Neural cell (in vitro differentiated cells): ENCODE results near the gene GRN. TPM values are rescaled to one million over a fixed set of nuclear protein-coding genes. Genes with fewer than 3 reads are reported as not detected.

Source experiments
- H2AFZ ChIP-seq: fragments of 200-600, 300-800 bp; sonication (generic), shearing (Covaris generic); 2 replicates; pipeline ENCODE4 v1.6.0; 2014; ENCODE audit warnings: low read depth, mild to moderate bottlenecking, antibody characterized with exemption, low read length, moderate library complexity
- H3F3A ChIP-seq: fragments of 200-600 bp; shearing (Covaris generic); 2 replicates; pipeline ENCODE4 v1.6.1; 2016; ENCODE audit warnings: mild to moderate bottlenecking, moderate library complexity, mixed read lengths, antibody characterized with exemption, low read length; ENCODE audit not compliant: insufficient read depth, poor library complexity, severe bottlenecking
- H3K27ac ChIP-seq: fragments of 200-600, 300-800 bp; sonication (generic), shearing (Covaris generic); 2 replicates; pipeline ENCODE4 v1.5.1; 2014; ENCODE audit warnings: mild to moderate bottlenecking, low read length, moderate library complexity
- H3K27me3 ChIP-seq: fragments of 300-800, 200-600 bp; sonication (generic), shearing (Covaris generic); 2 replicates; pipeline ENCODE4 v1.6.0; 2014; ENCODE audit warnings: mild to moderate bottlenecking, low read depth, low read length, moderate library complexity; ENCODE audit not compliant: insufficient read depth
- H3K36me3 ChIP-seq: fragments of 300-800, 200-600 bp; sonication (generic), shearing (Covaris generic); 2 replicates; pipeline ENCODE4 v1.5.1; 2014; ENCODE audit warnings: mild to moderate bottlenecking, antibody characterized with exemption, low read length, moderate library complexity; ENCODE audit not compliant: insufficient read depth
- H3K4me2 ChIP-seq: fragments of 300-800, 200-600 bp; sonication (generic), shearing (Covaris generic); 2 replicates; pipeline ENCODE4 v1.6.0; 2014; ENCODE audit warnings: mild to moderate bottlenecking, low read length
- H3K4me3 ChIP-seq: fragments of 300-800, 200-600 bp; sonication (generic), shearing (Covaris generic); 2 replicates; pipeline ENCODE4 v1.5.1; 2014; ENCODE audit warnings: mild to moderate bottlenecking, low read length, moderate library complexity
- H3K79me2 ChIP-seq: fragments of 200-600 bp; shearing (Covaris generic); replicated peaks from 2 replicates; pipeline ENCODE4 v1.6.0; 2014; ENCODE audit warnings: mild to moderate bottlenecking, low read length, moderate library complexity; ENCODE audit not compliant: insufficient read depth
- H3K9ac ChIP-seq: fragments of 300-800, 200-600 bp; sonication (generic), shearing (Covaris generic); 2 replicates; pipeline ENCODE4 v1.6.1; 2016; ENCODE audit warnings: mild to moderate bottlenecking, low read length, mixed read lengths
- H3K9me2 ChIP-seq: fragments of 200-600 bp; shearing (Covaris generic); 2 replicates; pipeline ENCODE4 v1.6.1; 2016; ENCODE audit warnings: mild to moderate bottlenecking, low read length, mixed read lengths; ENCODE audit not compliant: insufficient read depth
- H3K9me3 ChIP-seq: fragments of 200-600, 300-800 bp; sonication (generic), shearing (Covaris generic); 2 replicates; pipeline ENCODE4 v1.6.1; 2016; ENCODE audit warnings: mild to moderate bottlenecking, mixed run types, low read length, moderate library complexity, mixed read lengths
- H4K20me1 ChIP-seq: fragments of 200-600 bp; shearing (Covaris generic); 2 replicates; pipeline ENCODE4 v1.6.1; 2016; ENCODE audit warnings: mild to moderate bottlenecking, mixed run types; ENCODE audit not compliant: insufficient read depth
- EP300 ChIP-seq: fragments of 450-650 bp; conservative IDR thresholded peaks from 2 replicates; pipeline ENCODE4 v1.6.1; 2014; ENCODE audit warnings: antibody characterized with exemption, mild to moderate bottlenecking, moderate library complexity; ENCODE audit not compliant: poor library complexity, severe bottlenecking
- EZH2 ChIP-seq: fragments of 200-600, 300-800 bp; shearing (Covaris generic), sonication (generic); IDR thresholded peaks from 2 replicates; pipeline ENCODE4 v1.6.1; 2014; ENCODE audit warnings: antibody characterized with exemption, low read length, borderline replicate concordance, mild to moderate bottlenecking; ENCODE audit not compliant: insufficient read depth, poor library complexity, severe bottlenecking
- MXI1 ChIP-seq: fragments of 450-650 bp; conservative IDR thresholded peaks from 2 replicates; pipeline ENCODE4 v1.6.1; 2014; ENCODE audit warnings: antibody characterized with exemption, mild to moderate bottlenecking; ENCODE audit not compliant: poor library complexity, severe bottlenecking
- POLR2AphosphoS5 ChIP-seq: IDR thresholded peaks from 2 replicates; pipeline ENCODE4 v1.6.1; 2012
- RAD21 ChIP-seq: fragments of 450-650 bp; conservative IDR thresholded peaks from 2 replicates; pipeline ENCODE4 v1.6.1; 2014; ENCODE audit warnings: antibody characterized with exemption, mild to moderate bottlenecking, moderate library complexity
- SMC3 ChIP-seq: fragments of 450-650 bp; conservative IDR thresholded peaks from 2 replicates; pipeline ENCODE4 v1.6.1; 2014; ENCODE audit warnings: antibody characterized with exemption, mild to moderate bottlenecking, moderate library complexity; ENCODE audit not compliant: poor library complexity
- TAF1 ChIP-seq: IDR thresholded peaks from 2 replicates; pipeline ENCODE4 v1.6.1; 2012; ENCODE audit warnings: low read depth
- polyA minus RNA-seq: library from RNA; depleted of rRNA, polyadenylated mRNA; stranded (reverse); fragments of >200 nt; gene quantifications from 2 replicates; pipeline ENCODE4 v1.2.3, GENCODE V29; 2014
- polyA plus RNA-seq: library from polyadenylated mRNA; depleted of rRNA; stranded (reverse); fragments of >200 nt; gene quantifications from 2 replicates; pipeline ENCODE4 v1.2.3, GENCODE V29; 2014
- TF ChIP-seq, protein P1 (sequence below): fragments of 450-650 bp; IDR thresholded peaks from 2 replicates; pipeline ENCODE4 v1.5.1; 2014; ENCODE audit warnings: antibody characterized with exemption, mild to moderate bottlenecking, moderate library complexity; ENCODE audit not compliant: poor library complexity, severe bottlenecking
- TF ChIP-seq, protein P2 (sequence below): IDR thresholded peaks from 2 replicates; pipeline ENCODE4 v1.6.1; 2012; ENCODE audit warnings: borderline replicate concordance

Gene GRN
- 18.9 and 21.8 TPM in 2 replicates for polyA plus RNA-seq
- 18.9 and 31.9 TPM in 2 replicates for polyA minus RNA-seq

DNA sequence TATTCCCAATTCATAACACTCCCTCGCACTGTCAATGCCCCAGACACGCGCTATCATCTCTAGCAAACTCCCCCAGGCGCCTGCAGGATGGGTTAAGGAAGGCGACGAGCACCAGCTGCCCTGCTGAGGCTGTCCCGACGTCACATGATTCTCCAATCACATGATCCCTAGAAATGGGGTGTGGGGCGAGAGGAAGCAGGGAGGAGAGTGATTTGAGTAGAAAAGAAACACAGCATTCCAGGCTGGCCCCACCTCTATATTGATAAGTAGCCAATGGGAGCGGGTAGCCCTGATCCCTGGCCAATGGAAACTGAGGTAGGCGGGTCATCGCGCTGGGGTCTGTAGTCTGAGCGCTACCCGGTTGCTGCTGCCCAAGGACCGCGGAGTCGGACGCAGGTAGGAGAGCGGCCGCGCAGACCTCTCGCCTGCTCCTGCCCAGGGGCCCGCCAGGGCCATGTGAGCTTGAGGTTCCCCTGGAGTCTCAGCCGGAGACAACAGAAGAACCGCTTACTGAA is at the start of gene GRN:
Gene GRN, plus strand, starts transcription at position 364 of the 515 bp plus-strand sequence. CDS start 3,863 bp downstream, outside the sequence.
- H3K27me3 ChIP-seq: no peaks in the 10 kb centered on the region
- peak within 1 kb of the TSS; percentile 63 for H3K27ac ChIP-seq
- peak within 1 kb of the TSS; percentile 85 for H3K4me3 ChIP-seq
- H3K4me2 ChIP-seq: peak within 1 kb of the TSS; percentile 82
- H4K20me1 ChIP-seq: no peaks in the 10 kb centered on the region
- peak within 1 kb of the TSS; percentile 61 for H2AFZ ChIP-seq
- H3K9me2 ChIP-seq: no peaks in the 10 kb centered on the region
- H3K79me2 ChIP-seq: no peaks in the 10 kb centered on the region
- H3F3A ChIP-seq: no peaks in the 10 kb centered on the region
- TF ChIP-seq EP300 (peak; percentile 69), RAD21 (no peak), POLR2AphosphoS5 (peak; percentile 72), EZH2 (no peak), MXI1 (peak; percentile 73), TAF1 (peak; percentile 20), SMC3 (no peak)
- TF ChIP-seq, protein P1, sequence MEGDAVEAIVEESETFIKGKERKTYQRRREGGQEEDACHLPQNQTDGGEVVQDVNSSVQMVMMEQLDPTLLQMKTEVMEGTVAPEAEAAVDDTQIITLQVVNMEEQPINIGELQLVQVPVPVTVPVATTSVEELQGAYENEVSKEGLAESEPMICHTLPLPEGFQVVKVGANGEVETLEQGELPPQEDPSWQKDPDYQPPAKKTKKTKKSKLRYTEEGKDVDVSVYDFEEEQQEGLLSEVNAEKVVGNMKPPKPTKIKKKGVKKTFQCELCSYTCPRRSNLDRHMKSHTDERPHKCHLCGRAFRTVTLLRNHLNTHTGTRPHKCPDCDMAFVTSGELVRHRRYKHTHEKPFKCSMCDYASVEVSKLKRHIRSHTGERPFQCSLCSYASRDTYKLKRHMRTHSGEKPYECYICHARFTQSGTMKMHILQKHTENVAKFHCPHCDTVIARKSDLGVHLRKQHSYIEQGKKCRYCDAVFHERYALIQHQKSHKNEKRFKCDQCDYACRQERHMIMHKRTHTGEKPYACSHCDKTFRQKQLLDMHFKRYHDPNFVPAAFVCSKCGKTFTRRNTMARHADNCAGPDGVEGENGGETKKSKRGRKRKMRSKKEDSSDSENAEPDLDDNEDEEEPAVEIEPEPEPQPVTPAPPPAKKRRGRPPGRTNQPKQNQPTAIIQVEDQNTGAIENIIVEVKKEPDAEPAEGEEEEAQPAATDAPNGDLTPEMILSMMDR: no peak
- TF ChIP-seq, protein P2, sequence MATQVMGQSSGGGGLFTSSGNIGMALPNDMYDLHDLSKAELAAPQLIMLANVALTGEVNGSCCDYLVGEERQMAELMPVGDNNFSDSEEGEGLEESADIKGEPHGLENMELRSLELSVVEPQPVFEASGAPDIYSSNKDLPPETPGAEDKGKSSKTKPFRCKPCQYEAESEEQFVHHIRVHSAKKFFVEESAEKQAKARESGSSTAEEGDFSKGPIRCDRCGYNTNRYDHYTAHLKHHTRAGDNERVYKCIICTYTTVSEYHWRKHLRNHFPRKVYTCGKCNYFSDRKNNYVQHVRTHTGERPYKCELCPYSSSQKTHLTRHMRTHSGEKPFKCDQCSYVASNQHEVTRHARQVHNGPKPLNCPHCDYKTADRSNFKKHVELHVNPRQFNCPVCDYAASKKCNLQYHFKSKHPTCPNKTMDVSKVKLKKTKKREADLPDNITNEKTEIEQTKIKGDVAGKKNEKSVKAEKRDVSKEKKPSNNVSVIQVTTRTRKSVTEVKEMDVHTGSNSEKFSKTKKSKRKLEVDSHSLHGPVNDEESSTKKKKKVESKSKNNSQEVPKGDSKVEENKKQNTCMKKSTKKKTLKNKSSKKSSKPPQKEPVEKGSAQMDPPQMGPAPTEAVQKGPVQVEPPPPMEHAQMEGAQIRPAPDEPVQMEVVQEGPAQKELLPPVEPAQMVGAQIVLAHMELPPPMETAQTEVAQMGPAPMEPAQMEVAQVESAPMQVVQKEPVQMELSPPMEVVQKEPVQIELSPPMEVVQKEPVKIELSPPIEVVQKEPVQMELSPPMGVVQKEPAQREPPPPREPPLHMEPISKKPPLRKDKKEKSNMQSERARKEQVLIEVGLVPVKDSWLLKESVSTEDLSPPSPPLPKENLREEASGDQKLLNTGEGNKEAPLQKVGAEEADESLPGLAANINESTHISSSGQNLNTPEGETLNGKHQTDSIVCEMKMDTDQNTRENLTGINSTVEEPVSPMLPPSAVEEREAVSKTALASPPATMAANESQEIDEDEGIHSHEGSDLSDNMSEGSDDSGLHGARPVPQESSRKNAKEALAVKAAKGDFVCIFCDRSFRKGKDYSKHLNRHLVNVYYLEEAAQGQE: no peak
- no peaks in the 10 kb centered on the region for H3K9me3 ChIP-seq
- peak within 1 kb of the TSS; percentile 67 for H3K9ac ChIP-seq
- H3K36me3 ChIP-seq: no peaks in the 10 kb centered on the region

DNA sequence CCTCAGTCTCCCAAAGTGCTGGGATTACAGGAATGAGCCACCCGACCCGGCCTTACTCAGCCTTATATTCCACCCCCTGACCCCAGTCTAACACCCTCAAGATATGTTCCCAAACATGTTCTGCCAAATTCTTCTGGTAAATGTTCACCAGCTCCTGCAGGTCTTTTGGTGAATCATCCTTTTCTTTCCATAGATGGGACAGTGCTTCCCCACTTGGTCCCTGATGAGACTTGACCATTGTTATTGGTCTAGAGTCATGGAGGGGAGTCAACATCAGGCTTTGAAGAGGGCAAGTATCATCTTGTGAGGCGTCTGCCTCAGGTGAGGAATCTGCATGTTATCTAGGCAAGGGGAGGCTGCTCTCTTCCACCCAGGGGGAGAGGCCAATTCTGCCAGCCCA is 47.1 kb upstream of the GRN start:
- no peaks in the 10 kb centered on the region for H4K20me1 ChIP-seq
- TF ChIP-seq, protein P2: no peak
- TF ChIP-seq RAD21: no peak
- no peak for TF ChIP-seq SMC3
- no peak for TF ChIP-seq MXI1
- no peak for TF ChIP-seq EP300
- no peak overlapping the region for H3K4me2 ChIP-seq
- no peak overlapping the region for H3K9ac ChIP-seq
- no peaks in the 10 kb centered on the region for H3K27me3 ChIP-seq
- no peaks in the 10 kb centered on the region for H3K79me2 ChIP-seq
- H3K4me3 ChIP-seq: no peak overlapping the region
- no peak overlapping the region for H2AFZ ChIP-seq
- H3F3A ChIP-seq: no peaks in the 10 kb centered on the region
- H3K36me3 ChIP-seq: no peaks in the 10 kb centered on the region
- H3K27ac ChIP-seq: no peak overlapping the region
- no peaks in the 10 kb centered on the region for H3K9me2 ChIP-seq
- no peaks in the 10 kb centered on the region for H3K9me3 ChIP-seq
